Measurements from ENCODE around the gene CPA5. TPM values are rescaled to one million over a fixed set of nuclear protein-coding genes. Genes with fewer than 3 reads are reported as not detected.

The CPA5 gene
- total RNA-seq, 4 donors from 2014 or later = not detected

- DNase-seq = no peak
- H3K27me3 ChIP-seq = no peaks in the 10 kb centered on the region
Observed at GRCh38 chr7:130385600-130386066, 41.0 kb downstream of the CPA5 start.

GRCh38 chr7:130386876-130387275, 42.3 kb downstream of the CPA5 start:
- TF ChIP-seq POLR2A (IDR thresholded peaks at IDR 0.05) = no peak
- no peak for TF ChIP-seq CTCF (IDR thresholded peaks at IDR 0.05)
- DNase-seq = no peak
- intact Hi-C loops (cut with DNase I; ENCODE audit: low total_unique reads) = no loop called here

More at GRCh38 chr7:130385600-130386066, 41.0 kb downstream of the CPA5 start:
- Histone ChIP-seq H3K36me3 (no peaks in the 10 kb centered on the region), H3K4me1 (peaks cover 0 to under 1% of the 10 kb centered on the region in 2 donors), H3K4me3 (no peak overlapping the region), H3K27ac (no peak overlapping the region), H3K9me3 (no peaks in the 10 kb centered on the region)
- intact Hi-C loops (cut with DNase I; ENCODE audit: low total_unique reads) = no loop called here
- TF ChIP-seq POLR2A (IDR thresholded peaks at IDR 0.05) = no peak
- TF ChIP-seq CTCF (IDR thresholded peaks at IDR 0.05) = no peak

GRCh38 chr7:130387306-130387627, 42.7 kb downstream of the CPA5 start:
- no peak overlapping the region for H3K4me3 ChIP-seq
- H3K9me3 ChIP-seq = no peaks in the 10 kb centered on the region
- no peaks in the 10 kb centered on the region for H3K4me1 ChIP-seq
- DNase-seq = no peak
- TF ChIP-seq CTCF (IDR thresholded peaks at IDR 0.05) = no peak
- TF ChIP-seq POLR2A (IDR thresholded peaks at IDR 0.05) = no peak
- no peaks in the 10 kb centered on the region for H3K27me3 ChIP-seq
- H3K36me3 ChIP-seq = no peaks in the 10 kb centered on the region
- H3K27ac ChIP-seq = no peak overlapping the region
- intact Hi-C loops (cut with DNase I; ENCODE audit: low total_unique reads) = no loop called here

More at GRCh38 chr7:130386876-130387275, 42.3 kb downstream of the CPA5 start:
- Histone ChIP-seq H3K4me3 (no peak overlapping the region), H3K4me1 (no peaks in the 10 kb centered on the region), H3K27me3 (no peaks in the 10 kb centered on the region), H3K36me3 (no peaks in the 10 kb centered on the region), H3K9me3 (no peaks in the 10 kb centered on the region), H3K27ac (no peak overlapping the region)

DNA sequence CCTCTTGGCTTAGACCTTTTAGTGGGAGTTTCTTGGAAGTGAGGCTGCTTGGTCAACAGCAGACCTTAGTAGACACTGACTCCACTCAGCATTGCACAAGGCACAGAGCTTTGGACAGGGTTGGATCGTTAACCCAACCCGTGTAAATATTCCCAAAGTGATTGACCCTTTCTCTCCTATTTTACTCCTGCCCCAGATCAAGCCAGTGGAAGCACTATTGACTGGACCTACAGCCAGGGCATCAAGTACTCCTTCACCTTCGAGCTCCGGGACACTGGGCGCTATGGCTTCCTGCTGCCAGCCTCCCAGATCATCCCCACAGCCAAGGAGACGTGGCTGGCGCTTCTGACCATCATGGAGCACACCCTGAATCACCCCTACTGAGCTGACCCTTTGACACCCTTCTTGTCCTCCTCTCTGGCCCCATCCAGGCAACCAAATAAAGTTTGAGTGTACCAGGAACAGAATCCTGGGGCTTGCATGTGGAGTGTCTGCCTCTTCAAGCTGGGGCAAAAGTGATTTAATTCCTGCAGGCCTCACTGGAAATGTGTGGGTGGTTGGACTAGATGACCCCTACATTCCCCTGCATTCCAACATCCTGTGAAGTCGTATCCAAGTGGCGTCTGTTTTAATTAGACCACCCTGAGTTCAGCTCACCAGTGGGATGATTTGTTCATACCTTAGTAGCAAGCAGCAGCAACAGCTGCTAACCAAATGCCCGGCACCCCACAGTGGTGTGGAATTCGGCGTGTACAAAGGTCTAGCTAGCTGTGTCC, 43.2 kb downstream of the CPA5 start:
- Histone ChIP-seq H3K36me3 (no peaks in the 10 kb centered on the region), H3K27ac (no peak overlapping the region), H3K4me1 (peaks cover 0 to 1% of the 10 kb centered on the region in 2 donors), H3K9me3 (no peaks in the 10 kb centered on the region), H3K27me3 (no peaks in the 10 kb centered on the region), H3K4me3 (no peak overlapping the region)
- no peak for DNase-seq
- no peak for TF ChIP-seq POLR2A (IDR thresholded peaks at IDR 0.05)
- no peak for TF ChIP-seq CTCF (IDR thresholded peaks at IDR 0.05)
- intact Hi-C loops (cut with DNase I; ENCODE audit: low total_unique reads) = no loop called here

- no peaks in the 10 kb centered on the region for H3K9me3 ChIP-seq
- H3K27ac ChIP-seq = no peak overlapping the region
- TF ChIP-seq POLR2A (IDR thresholded peaks at IDR 0.05) (no peak), CTCF (IDR thresholded peaks at IDR 0.05) (no peak)
- no peak overlapping the region for H3K4me3 ChIP-seq
- peaks cover 0 to 10% of the 10 kb centered on the region in 2 donors for H3K4me1 ChIP-seq
- no peaks in the 10 kb centered on the region for H3K27me3 ChIP-seq
- no peak for DNase-seq
- intact Hi-C loops (cut with DNase I; ENCODE audit: low total_unique reads) = no loop called here
- H3K36me3 ChIP-seq = no peaks in the 10 kb centered on the region
Observed at GRCh38 chr7:130388671-130389070, 44.1 kb downstream of the CPA5 start.

All from uterus (tissue), 4 donors.